Psoas muscle (tissue), 8 donors: Measurements from ENCODE around the gene OR52N4. TPM values are rescaled to one million over a fixed set of nuclear protein-coding genes. Genes with fewer than 3 reads are reported as not detected.

Experiments
- ATAC-seq, 4 donors: fragments of 200-7000 bp; cut with Tn5 transposase; one replicate each; pipeline ENCODE4 v1.9.1; 2020; ENCODE audit warnings: moderate library complexity in 3 of 4, mild to moderate bottlenecking in 2 of 4
- DNase-seq, 2 donors: peaks; one replicate each; pipeline ENCODE4 v3.0.0-alpha.2; 2020
- H3K27ac ChIP-seq: fragments of 200-600 bp; one replicate; pipeline ENCODE4 v1.8.0; 2022
- H3K27me3 ChIP-seq, 3 donors: fragments of 200-600 bp in 1 of 3; one replicate each; pipeline versions ENCODE4 v1.6.1 to v1.8.0; 2013 to 2022; ENCODE audit warnings: low read length in 2 of 3, mild to moderate bottlenecking in 2 of 3, moderate library complexity in 1 of 3; ENCODE audit not compliant: insufficient read depth in 3 of 3
- H3K36me3 ChIP-seq, 2 donors: fragments of 200-600 bp in 1 of 2; one replicate each; pipeline versions ENCODE4 v1.6.1 to v1.8.0; 2013 to 2022; ENCODE audit warnings: low read depth in 1 of 2, mild to moderate bottlenecking in 1 of 2, moderate library complexity in 1 of 2; ENCODE audit not compliant: insufficient read depth in 1 of 2
- H3K4me1 ChIP-seq: fragments of 200-600 bp; one replicate; pipeline ENCODE4 v1.8.0; 2022
- H3K4me3 ChIP-seq: fragments of 200-600 bp; one replicate; pipeline ENCODE4 v1.8.0; 2022; ENCODE audit warnings: mild to moderate bottlenecking
- H3K9me3 ChIP-seq: fragments of 200-600 bp; one replicate; pipeline ENCODE4 v1.8.0; 2022
- CTCF ChIP-seq: fragments of 200-600 bp; IDR thresholded peaks from one replicate; pipeline ENCODE4 v1.8.0; 2022; ENCODE audit warnings: antibody characterized with exemption
- WGBS, 3 donors: extraction: QIAGEN DNeasy Blood & Tissue Kit; methylation state at CpG; one replicate each; pipeline versions ENCODE4 v1.1.6 to v1.1.7; 2013; 5-methylcytosine and 5-hydroxymethylcytosine counted together
- intact Hi-C, 2 donors: fragments of 100-400 bp; cut with DNase I; formaldehyde crosslinking; loops; one replicate each; pipeline versions ENCODE4 v1.11.0 to v1.14.2; 2022
- polyA plus RNA-seq, 3 donors: library from polyadenylated mRNA; stranded (reverse); fragments of 200-250 nt; gene quantifications; one replicate each; pipeline ENCODE4 v1.2.3, GENCODE V29; 2013
- total RNA-seq, 4 donors: library from RNA; stranded (reverse); fragmentation: NEBNext Ultra II Directional in 2 of 4; extraction: Animal tissue kit (Norgen Biotek cat#: 25700) in 2 of 4; gene quantifications; one replicate each; pipeline versions ENCODE4 v1.2.1 to v1.2.4, GENCODE V29; 2021 to 2023
- donor health status: healthy with polysubstance abuse.
- donor health status: DM: no; HTN: no; CAD: no; lungs with moderate emphysema.
- donor health status: Bipolar disorder and iron deficiency.
- donor health status: healthy.
- donor health status: DM: yes; HTN: yes; CAD: no.
- donor health status: DM: no; HTN: no; CAD: no.
- donor health status: DM: no; HTN: no; CAD: no.
- donor health status: DM: yes; HTN: yes; CAD: no.

Gene OR52N4
- total and polyA plus RNA-seq, 7 donors: not detected

- no peaks in the 10 kb centered on the region for H3K4me1 ChIP-seq
- no peaks in the 10 kb centered on the region for H3K36me3 ChIP-seq
- TF ChIP-seq CTCF: no peak
- no peak for ATAC-seq
- H3K4me3 ChIP-seq: no peak overlapping the region
- peaks cover 4% of the 10 kb centered on the region for H3K9me3 ChIP-seq
- DNase-seq: no peak
- intact Hi-C loops: no loop called here
- H3K27me3 ChIP-seq: no peaks in the 10 kb centered on the region
- H3K27ac ChIP-seq: no peak overlapping the region
Observed at GRCh38 chr11:5737091-5737490, 17.0 kb upstream of the OR52N4 start.

GRCh38 chr11:5737670-5738392 is 16.2 kb upstream of the OR52N4 start:
- ATAC-seq: no peak

GRCh38 chr11:5738431-5738830 is 15.6 kb upstream of the OR52N4 start:
- Histone ChIP-seq H3K4me3 (no peak overlapping the region), H3K36me3 (no peaks in the 10 kb centered on the region), H3K27me3 (no peaks in the 10 kb centered on the region), H3K9me3 (peaks cover 4% of the 10 kb centered on the region), H3K27ac (no peak overlapping the region), H3K4me1 (no peaks in the 10 kb centered on the region)
- ATAC-seq (no peak), DNase-seq (no peak)
- intact Hi-C loops: no loop called here
- no peak for TF ChIP-seq CTCF
- 51 to 74% (median 57%) methylated on average over 1 of the region's 1 CpG for WGBS, 3 donors

More at GRCh38 chr11:5737670-5738392, 16.2 kb upstream of the OR52N4 start:
- Histone ChIP-seq H3K36me3 (no peaks in the 10 kb centered on the region), H3K4me3 (no peak overlapping the region), H3K4me1 (no peaks in the 10 kb centered on the region), H3K9me3 (peaks cover 4% of the 10 kb centered on the region), H3K27ac (no peak overlapping the region), H3K27me3 (no peaks in the 10 kb centered on the region)
- WGBS, 3 donors: 69 to 75% (median 71%) methylated on average over 6 of the region's 6 CpGs
- intact Hi-C loops: no loop called here
- TF ChIP-seq CTCF: no peak
- no peak for DNase-seq

- Histone ChIP-seq H3K27ac (no peak overlapping the region), H3K4me3 (no peak overlapping the region), H3K27me3 (no peaks in the 10 kb centered on the region), H3K4me1 (no peaks in the 10 kb centered on the region), H3K36me3 (no peaks in the 10 kb centered on the region), H3K9me3 (peaks cover 3% of the 10 kb centered on the region)
- intact Hi-C loops: no loop called here
- ATAC-seq (no peak), DNase-seq (no peak)
- WGBS, 3 donors: 89 to 91% (median 90%) methylated on average over 3 of the region's 3 CpGs
- TF ChIP-seq CTCF: no peak
Observed at GRCh38 chr11:5746614-5747013, 7.4 kb upstream of the OR52N4 start.

GRCh38 chr11:5749836-5750235 is 4.2 kb upstream of the OR52N4 start:
- no peak overlapping the region for H3K27ac ChIP-seq
- 72 to 82% (median 77%) methylated on average over 3 of the region's 3 CpGs for WGBS, 3 donors
- ATAC-seq (no peak), DNase-seq (no peak)
- H3K27me3 ChIP-seq: no peaks in the 10 kb centered on the region
- intact Hi-C loops: no loop called here
- H3K4me1 ChIP-seq: no peaks in the 10 kb centered on the region
- no peak for TF ChIP-seq CTCF
- no peaks in the 10 kb centered on the region for H3K36me3 ChIP-seq
- H3K9me3 ChIP-seq: no peaks in the 10 kb centered on the region
- H3K4me3 ChIP-seq: no peak overlapping the region
